Subcutaneous abdominal adipose tissue (tissue), 5 donors: ENCODE data around the gene SLC25A26.

Experiments used
- H3K27ac ChIP-seq: one replicate; pipeline ENCODE4 v1.7.0; 2013; ENCODE audit warnings: low read depth, mild to moderate bottlenecking, inconsistent platforms, low read length, moderate library complexity
- H3K27me3 ChIP-seq, 5 donors: one replicate each; pipeline ENCODE4 v1.7.0; 2013; ENCODE audit warnings: low read length in 5 of 5, inconsistent platforms in 1 of 5; ENCODE audit not compliant: control insufficient read depth in 5 of 5, insufficient read depth in 4 of 5
- H3K36me3 ChIP-seq, 5 donors: one replicate each; pipeline ENCODE4 v1.7.0; 2013; ENCODE audit warnings: low read length in 5 of 5; ENCODE audit not compliant: control insufficient read depth in 5 of 5, insufficient read depth in 5 of 5
- H3K4me1 ChIP-seq, 5 donors: one replicate each; pipeline ENCODE4 v1.7.0; 2013; ENCODE audit warnings: low read length in 5 of 5, mild to moderate bottlenecking in 3 of 5, moderate library complexity in 1 of 5; ENCODE audit not compliant: control insufficient read depth in 5 of 5, insufficient read depth in 5 of 5
- H3K4me3 ChIP-seq, 5 donors: one replicate each; pipeline ENCODE4 v1.7.0; 2013; ENCODE audit warnings: low read length in 5 of 5, low read depth in 1 of 5
- H3K9ac ChIP-seq, 5 donors: one replicate each; pipeline ENCODE4 v1.7.0; 2013; ENCODE audit warnings: low read length in 5 of 5, mild to moderate bottlenecking in 4 of 5, moderate library complexity in 3 of 5
- H3K9me3 ChIP-seq, 5 donors: one replicate each; pipeline ENCODE4 v1.7.0; 2013; ENCODE audit warnings: low read length in 5 of 5; ENCODE audit not compliant: control insufficient read depth in 5 of 5
- donor health status: healthy.
- donor health status: healthy.
- donor health status: healthy.
- donor health status: healthy.
- donor health status: healthy.

SLC25A26 gene

DNA sequence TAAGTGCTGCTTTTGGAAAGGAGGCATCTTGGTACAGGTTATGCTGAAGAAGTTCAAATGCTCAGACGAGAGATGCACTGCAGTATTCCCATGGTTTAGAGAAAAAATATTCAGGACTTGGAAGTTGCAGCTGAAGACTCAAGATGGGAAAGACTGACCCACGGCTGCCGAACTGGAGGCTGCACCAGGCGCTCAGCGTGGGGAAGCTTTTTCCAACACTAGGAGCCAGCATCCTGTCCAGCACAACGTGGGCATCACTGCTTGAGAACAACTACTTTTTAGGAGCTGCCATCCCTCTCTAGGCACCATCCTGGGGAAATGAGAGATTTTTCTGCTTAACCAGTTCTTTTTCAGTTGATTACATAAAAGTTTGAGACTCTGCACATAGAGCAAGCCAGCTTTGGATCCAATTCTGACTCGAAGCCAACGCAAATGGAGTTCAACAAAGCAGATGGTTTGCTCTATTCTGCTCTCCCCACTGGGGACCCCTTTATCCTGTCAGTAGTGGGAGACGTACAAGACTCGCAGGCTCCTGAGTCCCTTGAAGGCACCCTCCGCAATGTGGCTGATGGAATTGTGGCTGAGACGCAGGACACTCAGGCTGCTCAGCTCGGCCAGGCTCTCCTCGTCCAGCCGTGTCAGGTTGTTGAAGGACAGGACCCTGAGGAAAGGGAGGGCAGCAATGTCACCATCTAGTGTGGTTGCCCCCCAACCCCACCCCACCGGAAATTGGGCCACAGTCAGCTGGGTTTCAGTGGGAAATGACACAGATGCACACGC lies 186.2 kb downstream of the SLC25A26 start:
- Histone ChIP-seq H3K4me1 (peaks cover 10 to 42% (median 39%) of the 10 kb centered on the region in 5 donors), H3K27ac (peak overlapping the region; percentile 72), H3K4me3 (no peak overlapping the region), H3K9me3 (no peaks in the 10 kb centered on the region), H3K36me3 (peaks cover 0 to 82% (median 50%) of the 10 kb centered on the region in 5 donors), H3K9ac (no peak overlapping the region), H3K27me3 (no peaks in the 10 kb centered on the region)

DNA sequence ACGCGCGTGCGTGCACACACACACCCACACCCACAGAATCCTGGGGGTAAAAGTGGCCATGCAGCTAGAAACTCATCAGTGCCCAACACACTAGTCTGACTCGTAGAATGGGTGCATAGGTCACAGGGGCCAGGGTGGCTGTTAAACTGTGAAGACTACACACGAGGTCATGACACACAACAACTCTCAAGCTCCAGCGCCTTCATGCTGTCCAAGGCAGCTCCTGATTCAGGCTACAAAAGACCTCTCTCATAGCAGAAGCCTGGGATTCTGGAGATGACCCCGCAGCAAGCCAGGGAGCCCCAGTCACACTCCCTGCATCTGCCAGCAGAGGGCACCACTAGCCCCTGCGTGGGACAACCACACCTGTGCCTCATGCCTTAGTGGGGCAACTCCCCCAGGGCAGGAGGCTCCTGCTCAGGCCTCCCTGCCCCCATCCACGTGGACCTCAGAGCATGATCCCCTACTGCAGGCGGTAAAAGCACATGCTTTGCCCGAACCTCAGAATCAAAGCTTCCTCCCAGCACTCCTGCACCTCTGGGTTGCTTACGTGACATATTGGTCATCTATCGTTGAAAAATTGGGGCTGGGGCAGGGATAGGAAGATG lies 186.9 kb downstream of the SLC25A26 start:
- peaks cover 0 to 82% (median 55%) of the 10 kb centered on the region in 5 donors for H3K36me3 ChIP-seq
- H3K4me1 ChIP-seq: peaks cover 10 to 42% (median 39%) of the 10 kb centered on the region in 5 donors
- peak overlapping the region; percentile 72 for H3K27ac ChIP-seq
- no peak overlapping the region for H3K4me3 ChIP-seq
- H3K9ac ChIP-seq: no peak overlapping the region
- no peaks in the 10 kb centered on the region for H3K9me3 ChIP-seq
- H3K27me3 ChIP-seq: no peaks in the 10 kb centered on the region

DNA sequence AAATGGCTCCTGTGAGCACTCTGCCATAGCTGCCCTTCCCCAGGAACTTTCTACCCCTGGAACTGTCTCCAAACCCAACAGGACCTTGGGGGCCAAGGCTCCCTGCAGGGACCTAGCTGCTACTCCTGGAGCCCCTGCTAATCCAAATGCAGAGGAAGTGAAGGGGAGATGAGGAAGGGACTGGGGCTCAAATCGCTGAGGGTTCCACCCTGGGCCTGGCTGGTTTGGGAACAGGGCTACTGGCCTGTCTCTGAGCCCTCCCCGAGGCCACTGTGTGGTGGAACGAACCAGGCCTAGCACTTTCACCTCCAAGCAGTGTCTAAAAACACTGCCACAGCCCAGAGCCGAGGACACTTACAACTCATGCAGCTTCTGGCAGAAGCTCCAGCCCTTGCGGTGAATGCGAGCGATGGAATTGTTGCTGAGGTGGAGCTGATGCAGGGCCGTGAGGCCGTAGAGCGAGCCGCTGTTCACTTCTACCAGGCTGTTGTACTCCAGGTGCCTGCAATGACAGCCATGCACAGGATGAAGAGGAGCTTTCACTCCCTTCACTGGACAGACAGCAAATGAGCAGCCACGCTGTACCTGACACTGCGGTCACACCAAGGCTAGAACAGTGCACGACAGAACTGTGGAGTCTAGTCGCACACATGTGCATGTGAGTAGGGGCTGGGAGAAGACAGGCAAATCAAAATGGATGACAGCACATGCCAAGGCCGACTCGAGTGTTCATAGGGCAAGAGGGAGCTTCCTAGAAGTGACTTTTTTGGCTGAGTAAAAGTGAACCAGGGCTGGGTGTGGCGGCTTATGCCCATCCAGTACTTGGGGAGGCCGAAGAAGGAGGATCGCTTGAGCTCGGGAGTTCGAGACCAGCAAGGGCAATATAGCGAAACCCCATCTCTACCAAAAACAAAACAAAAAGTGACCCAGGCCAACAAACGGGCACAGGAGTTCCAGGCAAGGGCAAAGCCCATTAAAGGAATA lies 189.3 kb downstream of the SLC25A26 start:
- H3K4me1 ChIP-seq: peaks cover 9 to 38% (median 32%) of the 10 kb centered on the region in 5 donors
- no peak overlapping the region for H3K9ac ChIP-seq
- no peak overlapping the region for H3K27ac ChIP-seq
- no peak overlapping the region for H3K4me3 ChIP-seq
- H3K9me3 ChIP-seq: no peaks in the 10 kb centered on the region
- peaks cover 0 to 78% (median 58%) of the 10 kb centered on the region in 5 donors for H3K36me3 ChIP-seq
- H3K27me3 ChIP-seq: no peaks in the 10 kb centered on the region

DNA sequence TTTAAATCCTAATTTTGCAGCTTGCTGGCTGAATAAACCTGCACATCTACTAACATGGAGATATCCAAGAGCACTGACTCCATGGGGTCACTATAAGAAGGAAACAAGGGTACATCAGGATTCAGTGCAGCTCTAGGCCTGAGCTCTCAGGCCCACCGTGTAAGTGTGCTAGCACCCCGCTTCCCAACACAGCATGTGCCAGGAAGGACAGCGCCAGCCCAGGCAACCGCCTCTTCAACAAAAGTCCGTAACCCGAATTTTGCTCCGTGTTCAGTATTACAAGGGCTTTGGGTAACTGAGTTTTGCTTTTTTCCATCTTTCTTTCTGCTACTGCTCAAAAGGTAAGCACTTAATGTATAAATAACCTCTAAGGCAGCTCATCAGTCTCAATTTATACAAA lies 190.2 kb downstream of the SLC25A26 start:
- Histone ChIP-seq H3K9ac (no peak overlapping the region), H3K36me3 (peaks cover 0 to 78% (median 56%) of the 10 kb centered on the region in 5 donors)

DNA sequence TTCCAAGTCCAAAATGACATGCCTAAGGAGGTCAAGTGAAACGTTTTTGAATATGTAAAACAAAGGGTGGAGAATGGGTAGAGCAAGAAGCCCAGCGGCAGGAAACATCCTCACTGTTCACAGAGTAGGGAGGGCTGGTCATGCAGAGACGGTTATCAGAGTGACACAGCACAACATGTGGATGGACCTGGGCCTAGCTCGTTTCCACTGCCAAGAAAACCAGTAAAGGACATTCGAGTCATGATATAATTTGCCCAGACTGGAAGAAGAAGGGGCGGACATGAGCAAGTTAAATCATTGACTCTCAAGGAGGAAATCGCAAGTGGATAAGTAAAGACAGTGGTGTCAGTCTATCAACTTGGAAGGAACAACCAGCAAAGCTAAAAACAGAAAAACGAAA lies 190.7 kb downstream of the SLC25A26 start:
- peak overlapping the region; percentile 67 for H3K27ac ChIP-seq

More for the DNA sequence above, 190.2 kb downstream of the SLC25A26 start:
- H3K4me1 ChIP-seq: peaks cover 5 to 29% (median 24%) of the 10 kb centered on the region in 5 donors
- no peaks in the 10 kb centered on the region for H3K27me3 ChIP-seq
- H3K4me3 ChIP-seq: no peak overlapping the region
- H3K9me3 ChIP-seq: no peaks in the 10 kb centered on the region
- peak overlapping the region; percentile 67 for H3K27ac ChIP-seq

DNA sequence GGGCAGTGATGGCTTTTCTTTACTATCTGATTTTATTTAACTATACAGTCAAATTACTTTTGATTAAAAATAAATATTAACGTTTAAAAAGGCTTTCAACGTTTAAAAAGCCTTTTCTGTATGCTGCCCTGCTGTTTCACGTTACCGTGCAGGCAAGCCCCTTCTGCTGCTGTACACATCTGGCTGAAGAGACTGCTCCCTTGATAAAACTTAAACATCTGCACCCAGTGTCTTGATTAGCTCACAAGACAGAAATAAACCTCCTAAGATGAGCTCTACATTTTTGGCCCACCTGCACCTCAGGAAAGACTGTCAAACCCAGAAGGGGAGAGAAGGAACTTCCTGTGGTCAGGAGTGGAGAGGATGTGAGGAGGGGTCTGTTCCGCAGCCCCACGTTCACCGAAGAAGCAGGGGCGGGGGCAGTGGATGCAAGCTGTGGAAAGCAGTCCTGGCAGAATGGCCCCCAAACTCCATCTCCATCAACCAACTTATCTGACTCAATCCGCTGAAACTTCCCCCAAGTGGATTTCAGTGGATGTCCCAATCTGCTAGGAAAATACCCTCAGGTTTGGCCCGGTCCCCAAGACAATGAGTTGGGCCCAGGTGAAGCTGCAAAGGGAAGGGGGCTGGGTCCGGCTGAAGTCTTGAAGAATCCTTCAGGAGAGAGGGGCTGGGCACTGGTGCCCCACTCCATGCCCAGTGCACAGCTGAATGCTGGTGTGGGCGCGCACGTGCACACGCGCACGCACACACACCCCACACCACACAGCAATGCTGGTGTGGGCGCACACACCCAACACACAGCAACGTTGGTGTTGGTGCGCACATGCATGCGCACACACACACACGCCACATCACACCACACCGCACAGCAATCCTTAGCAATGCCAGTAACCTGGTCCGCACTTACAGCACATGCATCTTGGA lies 191.4 kb downstream of the SLC25A26 start:
- Histone ChIP-seq H3K9ac (no peak overlapping the region), H3K27ac (no peak overlapping the region), H3K4me3 (no peak overlapping the region), H3K9me3 (no peaks in the 10 kb centered on the region), H3K36me3 (peaks cover 0 to 75% (median 54%) of the 10 kb centered on the region in 5 donors), H3K27me3 (no peaks in the 10 kb centered on the region), H3K4me1 (peaks cover 0 to 16% (median 12%) of the 10 kb centered on the region in 5 donors)

More for the DNA sequence above, 190.7 kb downstream of the SLC25A26 start:
- H3K9me3 ChIP-seq: no peaks in the 10 kb centered on the region
- no peak overlapping the region for H3K9ac ChIP-seq
- H3K4me1 ChIP-seq: peaks cover 0 to 24% (median 19%) of the 10 kb centered on the region in 5 donors
- H3K4me3 ChIP-seq: no peak overlapping the region
- H3K36me3 ChIP-seq: peaks cover 0 to 77% (median 54%) of the 10 kb centered on the region in 5 donors
- no peaks in the 10 kb centered on the region for H3K27me3 ChIP-seq

DNA sequence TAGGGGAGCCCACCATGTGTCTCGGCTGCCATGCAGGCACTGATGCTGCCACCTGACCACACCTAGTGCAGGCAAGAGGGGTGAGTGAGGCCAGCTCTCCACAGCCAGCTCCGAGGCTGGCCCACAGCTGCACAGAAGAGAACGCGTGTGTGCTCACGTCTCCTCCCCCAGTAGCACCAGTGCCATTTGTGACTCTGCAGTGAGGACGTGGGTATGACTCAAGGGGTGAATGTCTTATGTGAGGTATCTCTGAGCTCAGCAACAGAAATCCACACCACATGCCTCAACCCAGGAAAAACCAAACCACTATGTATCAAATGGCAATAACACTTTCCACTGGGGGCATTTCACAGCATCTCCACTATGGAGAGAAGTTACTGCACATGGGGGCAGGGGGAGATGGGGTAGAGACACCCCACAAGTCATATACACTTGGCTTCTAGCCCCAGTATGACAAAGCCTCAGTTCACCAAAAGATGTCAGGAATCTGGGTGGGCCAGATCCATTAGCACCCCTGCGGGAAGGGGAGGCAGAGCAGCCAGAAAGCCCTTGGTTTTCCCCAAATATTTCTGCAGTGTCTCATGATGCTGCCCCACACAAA lies 192.4 kb downstream of the SLC25A26 start:
- H3K4me1 ChIP-seq: peaks cover 0 to 8% (median 3%) of the 10 kb centered on the region in 5 donors
- H3K27me3 ChIP-seq: no peaks in the 10 kb centered on the region
- peaks cover 0 to 74% (median 51%) of the 10 kb centered on the region in 5 donors for H3K36me3 ChIP-seq
- H3K4me3 ChIP-seq: no peak overlapping the region
- no peak overlapping the region for H3K9ac ChIP-seq
- H3K9me3 ChIP-seq: no peaks in the 10 kb centered on the region
- peak overlapping the region; percentile 50 for H3K27ac ChIP-seq

DNA sequence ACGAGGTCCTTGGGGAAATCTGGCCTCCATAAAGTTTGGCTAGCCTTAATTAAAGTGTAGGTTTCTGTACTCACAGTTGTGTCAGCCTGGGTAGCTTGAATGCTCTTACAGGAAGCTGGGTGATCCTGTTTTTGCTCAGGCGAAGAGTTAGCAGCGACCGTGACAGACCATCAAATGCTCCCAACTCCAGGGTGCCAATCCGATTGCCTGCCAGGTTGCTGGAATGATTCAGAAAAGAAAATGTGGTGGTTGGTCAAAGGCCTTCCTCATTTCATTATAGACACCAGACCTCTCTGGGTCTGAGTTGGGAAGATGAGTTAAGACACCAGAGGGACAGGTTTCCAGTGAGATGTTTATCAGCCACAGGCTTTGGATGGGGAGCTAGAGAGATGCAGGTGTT lies 194.0 kb downstream of the SLC25A26 start:
- Histone ChIP-seq H3K9me3 (no peaks in the 10 kb centered on the region), H3K36me3 (peaks cover 0 to 61% (median 41%) of the 10 kb centered on the region in 5 donors), H3K4me1 (peaks cover 0 to 22% (median 13%) of the 10 kb centered on the region in 5 donors), H3K4me3 (no peak overlapping the region), H3K27ac (peak overlapping the region; percentile 23), H3K27me3 (no peaks in the 10 kb centered on the region), H3K9ac (no peak overlapping the region)
